HS-27A (cell line): Measurements from ENCODE around the gene TYW1B.
"Not testable (repeated sequence)": the region's sequence is repeated elsewhere in the genome, so short reads cannot be mapped to it uniquely, and the experiment has no call there.

Experiments used
- DNase-seq: peaks from one replicate; pipeline ENCODE4 v3.0.0-alpha.2; 2012; ENCODE audit warnings: low read depth, missing footprints

The TYW1B gene

GRCh38 chr7:72816370-72817157 is 11.4 kb downstream of the TYW1B start:
- DNase-seq = not testable (repeated sequence)

GRCh38 chr7:72810437-72810836 is 17.6 kb downstream of the TYW1B start:
- DNase-seq = not testable (repeated sequence)

- not testable (repeated sequence) for DNase-seq
Observed at GRCh38 chr7:72808511-72808910, 19.5 kb downstream of the TYW1B start.

DNA sequence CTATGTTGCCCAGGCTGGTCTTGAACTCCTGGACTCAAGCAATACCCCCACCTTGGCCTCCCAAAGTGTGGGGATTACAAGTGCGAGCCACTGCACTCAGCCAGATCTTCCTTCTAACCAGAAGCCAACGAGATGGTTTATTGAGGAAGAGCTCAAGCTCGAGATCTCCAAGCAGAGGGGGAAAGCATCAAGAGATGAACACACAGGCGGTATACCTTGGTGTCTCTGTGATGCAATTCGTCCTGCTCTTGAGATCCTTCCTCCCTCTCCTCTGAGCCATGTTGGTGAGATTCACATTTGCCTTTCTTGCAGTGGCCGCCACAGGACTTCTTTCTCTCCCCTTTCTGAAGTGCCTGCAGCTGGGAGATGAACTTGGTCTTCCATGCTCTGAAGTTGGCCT is 21.1 kb downstream of the TYW1B start:
- not testable (repeated sequence) for DNase-seq

DNA sequence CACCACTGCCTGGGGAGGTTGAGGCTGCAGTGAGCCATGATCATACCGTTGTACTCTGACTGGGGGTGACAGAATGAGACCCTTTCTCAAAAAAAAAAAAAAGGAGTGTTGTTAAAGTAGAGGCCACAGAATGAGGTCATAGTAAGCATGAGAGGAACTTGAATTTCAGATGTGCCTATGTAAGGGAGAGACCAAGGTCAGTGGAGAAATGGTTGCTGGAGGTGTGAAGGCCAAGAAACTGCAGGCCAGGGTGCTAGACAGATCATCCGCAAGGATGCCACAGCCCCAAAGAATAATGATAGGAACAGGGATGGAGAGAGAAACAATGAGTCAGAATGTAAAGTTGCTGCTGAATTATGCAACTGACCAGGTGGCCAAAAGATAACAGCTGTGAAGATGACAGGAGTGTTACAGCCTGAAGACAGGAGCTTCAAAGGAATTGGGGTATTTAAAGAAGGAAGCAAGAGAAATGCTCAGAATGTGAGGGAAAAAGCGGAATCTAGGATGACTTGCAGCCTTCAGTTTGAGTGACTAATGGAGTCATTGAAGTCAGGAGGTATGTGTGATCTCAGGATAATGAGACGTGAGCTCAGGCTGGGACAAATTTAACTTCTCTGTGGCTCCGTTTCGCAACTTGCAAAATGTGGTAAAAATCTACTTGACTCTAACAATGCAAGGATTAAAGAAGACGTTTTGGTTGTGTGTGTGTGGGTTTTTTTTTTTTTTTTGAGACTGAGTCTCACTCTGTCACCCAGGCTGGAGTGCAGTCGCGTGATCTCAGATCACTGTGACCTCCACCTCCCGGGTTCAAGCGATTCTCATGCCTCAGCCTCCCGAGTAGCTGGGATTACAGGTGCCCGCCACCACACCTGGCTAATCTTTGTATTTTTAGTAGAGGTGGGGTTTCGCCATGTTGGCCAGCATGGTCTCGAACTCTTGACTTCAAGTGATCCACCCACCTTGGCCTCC is 22.2 kb downstream of the TYW1B start:
- no peak for DNase-seq

GRCh38 chr7:72803778-72804177 is 24.2 kb downstream of the TYW1B start:
- DNase-seq = not testable (repeated sequence)

DNA sequence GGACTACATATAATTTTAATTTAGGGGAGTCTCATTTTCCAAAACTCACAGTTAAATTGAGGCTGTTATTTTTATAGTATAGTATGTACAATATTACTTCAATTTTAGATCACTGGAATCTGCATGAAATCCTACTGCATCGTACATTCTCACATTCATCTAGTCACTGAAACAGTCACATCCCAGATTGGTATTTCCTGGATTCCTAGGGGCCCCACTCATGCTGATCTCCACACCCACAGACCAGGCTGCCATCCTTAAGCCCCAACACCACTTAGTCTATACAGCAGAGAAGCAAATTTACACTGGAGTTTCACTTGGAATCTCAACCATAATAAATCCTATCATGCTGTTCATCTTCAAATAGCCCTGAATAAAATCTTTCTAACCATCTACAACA is 26.4 kb downstream of the TYW1B start:
- not testable (repeated sequence) for DNase-seq

DNA sequence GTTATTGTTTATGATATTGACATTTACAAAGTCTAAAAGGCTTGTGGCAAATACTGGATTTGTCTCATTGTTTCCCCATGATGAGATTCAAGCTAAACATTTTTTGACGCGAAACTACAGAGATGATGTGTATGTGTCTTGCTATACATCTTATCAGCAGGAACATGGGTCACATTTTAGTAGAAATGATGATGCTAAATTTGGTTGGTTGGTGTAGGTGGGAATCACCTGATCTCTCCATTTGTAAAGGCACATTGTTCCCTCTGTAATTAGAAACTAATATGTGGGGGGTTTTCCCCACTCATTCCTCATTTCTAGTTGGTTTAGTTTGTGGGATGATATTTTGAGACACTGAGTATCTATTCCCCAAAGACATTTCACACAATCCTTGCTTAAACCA is 32.6 kb downstream of the TYW1B start:
- DNase-seq = not testable (repeated sequence)

- no peak for DNase-seq
Observed at GRCh38 chr7:72793791-72794190, 34.2 kb downstream of the TYW1B start.

- not testable (repeated sequence) for DNase-seq
Observed at GRCh38 chr7:72790698-72791060, 37.3 kb downstream of the TYW1B start.

GRCh38 chr7:72790048-72790697 is 37.8 kb downstream of the TYW1B start:
- DNase-seq = not testable (repeated sequence)

DNA sequence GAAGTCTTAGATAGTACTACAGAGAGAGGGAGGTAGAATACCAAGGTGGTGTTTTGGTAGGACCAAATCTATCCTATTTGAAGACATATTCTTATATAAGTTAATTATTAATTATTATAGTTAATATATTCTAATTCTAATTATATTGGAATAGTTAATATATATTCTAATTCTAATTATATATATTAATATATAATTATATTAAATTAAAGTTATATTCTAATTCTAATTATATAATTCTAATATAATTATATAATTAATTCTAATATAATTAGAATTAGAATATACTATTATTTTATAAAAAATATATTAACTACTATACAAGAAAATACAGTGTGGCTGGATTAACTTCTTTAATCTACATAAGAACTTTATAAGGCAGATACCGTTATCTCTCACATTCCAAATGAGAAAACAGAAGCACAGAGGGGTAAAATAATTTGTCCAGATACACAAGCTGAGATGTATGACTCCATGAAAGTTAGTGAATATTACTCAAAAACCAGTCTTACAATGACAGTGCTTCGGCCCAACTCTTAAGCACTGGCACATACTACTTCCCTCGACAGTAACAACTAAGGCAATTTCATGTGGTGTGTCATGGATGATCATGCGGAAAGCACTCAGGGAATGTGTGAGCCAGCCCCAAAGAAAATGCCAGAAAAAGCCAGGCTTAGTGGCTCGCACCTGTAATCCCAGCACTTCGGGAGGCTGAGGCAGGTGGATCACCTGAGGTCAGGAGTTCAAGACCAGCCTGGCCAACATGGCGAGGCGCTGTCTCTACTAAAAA is 42.6 kb downstream of the TYW1B start:
- DNase-seq = peak; percentile 33

DNA sequence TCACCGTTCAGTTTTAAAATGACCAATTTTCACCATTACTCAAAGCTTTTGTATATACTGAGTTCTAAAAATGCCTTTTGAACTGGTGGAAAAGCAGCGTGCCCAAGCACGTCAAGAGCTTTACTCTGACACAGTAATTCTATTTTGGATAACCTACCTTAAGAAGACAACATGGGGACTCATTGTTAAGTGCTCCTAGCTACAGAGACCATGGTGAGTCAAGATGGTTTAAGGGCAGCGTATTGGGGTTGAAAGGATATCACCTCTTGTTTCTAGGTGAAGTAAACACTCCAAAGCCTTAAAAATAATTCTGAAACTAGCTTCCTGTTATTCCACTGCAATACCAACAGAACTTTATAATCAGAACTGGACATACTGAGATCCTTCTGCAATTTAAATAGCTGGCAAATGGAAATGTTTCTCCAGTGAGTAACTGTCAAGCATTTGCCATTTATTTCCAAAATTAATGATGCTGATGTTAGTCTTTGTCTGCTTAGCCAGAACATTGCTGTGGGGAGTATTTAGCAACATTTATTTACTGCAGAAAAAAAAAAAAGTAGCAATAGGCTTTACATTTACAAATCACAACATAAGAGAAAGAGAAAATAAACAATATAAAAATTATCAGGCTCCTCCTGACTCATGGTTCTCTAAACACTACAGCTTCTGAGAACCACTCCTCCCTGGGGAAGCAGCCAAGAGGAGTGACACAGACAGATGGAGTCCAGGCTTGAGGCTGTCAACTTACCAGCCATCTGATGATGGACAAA is 44.2 kb downstream of the TYW1B start:
- not testable (repeated sequence) for DNase-seq

- DNase-seq = no peak
Observed at GRCh38 chr7:72781631-72782030, 46.4 kb downstream of the TYW1B start.

DNA sequence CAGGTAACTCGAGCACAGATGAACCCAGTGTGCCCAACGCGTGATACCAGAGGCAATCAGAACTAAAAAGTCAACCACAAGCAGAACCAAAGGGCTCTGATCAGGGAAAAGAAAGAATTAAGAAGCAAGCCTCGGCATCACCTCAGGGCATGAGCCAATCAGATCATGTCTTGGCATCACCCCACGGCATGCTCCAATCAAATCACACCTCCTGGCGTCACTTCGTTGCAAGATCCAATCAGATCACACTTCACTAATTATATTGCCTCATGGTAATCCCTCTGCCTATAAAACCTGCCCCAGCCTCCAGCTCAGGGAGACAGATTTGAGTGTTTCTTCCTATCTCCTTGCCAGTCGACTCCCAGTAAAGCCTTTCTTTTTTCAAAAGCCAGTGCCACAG is 46.8 kb downstream of the TYW1B start:
- no peak for DNase-seq

DNA sequence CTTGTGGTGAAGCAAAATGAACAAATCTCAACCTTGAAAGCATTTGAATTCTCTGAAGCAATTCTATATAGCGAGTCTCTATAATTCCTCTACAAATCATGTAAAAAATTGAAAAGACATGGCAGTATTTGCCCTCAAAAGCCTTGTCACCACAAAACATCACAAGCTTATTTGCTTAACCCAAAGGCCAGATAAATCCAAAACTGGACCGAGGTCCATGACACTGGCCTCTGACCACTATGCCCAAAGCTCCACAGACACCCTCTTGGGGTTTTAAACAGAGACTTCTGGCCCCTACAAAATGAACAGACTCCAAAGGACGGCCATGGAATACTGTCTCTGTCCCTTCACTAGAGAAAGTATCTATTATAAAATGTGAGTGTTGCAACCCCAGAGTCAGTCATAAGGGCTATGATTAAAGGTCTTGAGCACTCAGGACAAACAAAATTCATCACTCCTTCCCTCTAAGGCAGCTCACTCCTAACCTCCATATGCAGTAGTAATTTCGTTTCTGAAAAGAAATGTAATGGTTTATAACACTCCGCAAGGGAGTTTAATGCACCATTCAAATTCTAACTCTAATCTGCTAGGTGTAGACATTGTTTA is 47.6 kb downstream of the TYW1B start:
- DNase-seq = not testable (repeated sequence)

DNA sequence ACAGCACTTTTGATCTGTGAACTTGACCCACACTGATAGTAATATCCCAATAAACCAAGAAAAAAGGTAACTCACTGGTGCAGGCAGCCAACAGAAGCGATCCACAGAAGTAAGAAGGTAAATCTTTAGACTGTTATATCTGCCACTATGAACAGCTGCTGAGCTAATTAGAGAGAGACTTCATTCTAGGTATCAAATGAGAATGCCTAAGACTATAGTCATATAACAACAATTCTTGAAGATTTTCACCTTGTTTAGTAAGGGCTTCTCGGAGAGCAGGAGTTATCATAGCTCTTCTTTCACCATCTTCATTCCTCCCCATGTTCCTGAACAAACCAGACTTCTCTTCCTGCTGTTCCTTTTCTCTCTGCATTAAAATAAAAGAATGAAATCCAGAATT is 50.8 kb downstream of the TYW1B start:
- not testable (repeated sequence) for DNase-seq

GRCh38 chr7:72772627-72773026 is 55.4 kb downstream of the TYW1B start:
- DNase-seq = not testable (repeated sequence)

- not testable (repeated sequence) for DNase-seq
Observed at GRCh38 chr7:72766994-72767393, 61.0 kb downstream of the TYW1B start.

GRCh38 chr7:72760602-72761001 is 67.4 kb downstream of the TYW1B start:
- DNase-seq = no peak
